WI38 (cell line): ENCODE data around the gene SETD1B.

Source experiments
- H3K4me3 ChIP-seq: 2 replicates; pipeline ENCODE4 v1.5.1; 2011; ENCODE audit warnings: low read depth, mild to moderate bottlenecking, control low read depth, low read length
- TF ChIP-seq, protein P1 (sequence below): IDR thresholded peaks from 2 replicates; pipeline ENCODE4 v1.5.1; 2012; ENCODE audit warnings: low read depth, mild to moderate bottlenecking, control low read depth, low read length

SETD1B gene

GRCh38 chr12:121830588-121831265 lies 26.9 kb downstream of the SETD1B start:
- TF ChIP-seq, protein P1, sequence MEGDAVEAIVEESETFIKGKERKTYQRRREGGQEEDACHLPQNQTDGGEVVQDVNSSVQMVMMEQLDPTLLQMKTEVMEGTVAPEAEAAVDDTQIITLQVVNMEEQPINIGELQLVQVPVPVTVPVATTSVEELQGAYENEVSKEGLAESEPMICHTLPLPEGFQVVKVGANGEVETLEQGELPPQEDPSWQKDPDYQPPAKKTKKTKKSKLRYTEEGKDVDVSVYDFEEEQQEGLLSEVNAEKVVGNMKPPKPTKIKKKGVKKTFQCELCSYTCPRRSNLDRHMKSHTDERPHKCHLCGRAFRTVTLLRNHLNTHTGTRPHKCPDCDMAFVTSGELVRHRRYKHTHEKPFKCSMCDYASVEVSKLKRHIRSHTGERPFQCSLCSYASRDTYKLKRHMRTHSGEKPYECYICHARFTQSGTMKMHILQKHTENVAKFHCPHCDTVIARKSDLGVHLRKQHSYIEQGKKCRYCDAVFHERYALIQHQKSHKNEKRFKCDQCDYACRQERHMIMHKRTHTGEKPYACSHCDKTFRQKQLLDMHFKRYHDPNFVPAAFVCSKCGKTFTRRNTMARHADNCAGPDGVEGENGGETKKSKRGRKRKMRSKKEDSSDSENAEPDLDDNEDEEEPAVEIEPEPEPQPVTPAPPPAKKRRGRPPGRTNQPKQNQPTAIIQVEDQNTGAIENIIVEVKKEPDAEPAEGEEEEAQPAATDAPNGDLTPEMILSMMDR, result no peak
- no peak overlapping the region for H3K4me3 ChIP-seq

- no peak overlapping the region for H3K4me3 ChIP-seq
- TF ChIP-seq, protein P1, result no peak
These were observed 27.9 kb downstream of the SETD1B start for GRCh38 chr12:121831571-121832245.

GRCh38 chr12:121837680-121838079 lies 33.9 kb downstream of the SETD1B start:
- no peak overlapping the region for H3K4me3 ChIP-seq
- TF ChIP-seq, protein P1, result no peak

GRCh38 chr12:121838126-121838525 lies 34.3 kb downstream of the SETD1B start:
- H3K4me3 ChIP-seq, result no peak overlapping the region
- TF ChIP-seq, protein P1, result no peak

- H3K4me3 ChIP-seq, result peak overlapping the region; percentile 70
- TF ChIP-seq, protein P1, result peak; percentile 34; the same call in 1 of the 2 replicates
These were observed 35.5 kb downstream of the SETD1B start for GRCh38 chr12:121839106-121839992.

DNA sequence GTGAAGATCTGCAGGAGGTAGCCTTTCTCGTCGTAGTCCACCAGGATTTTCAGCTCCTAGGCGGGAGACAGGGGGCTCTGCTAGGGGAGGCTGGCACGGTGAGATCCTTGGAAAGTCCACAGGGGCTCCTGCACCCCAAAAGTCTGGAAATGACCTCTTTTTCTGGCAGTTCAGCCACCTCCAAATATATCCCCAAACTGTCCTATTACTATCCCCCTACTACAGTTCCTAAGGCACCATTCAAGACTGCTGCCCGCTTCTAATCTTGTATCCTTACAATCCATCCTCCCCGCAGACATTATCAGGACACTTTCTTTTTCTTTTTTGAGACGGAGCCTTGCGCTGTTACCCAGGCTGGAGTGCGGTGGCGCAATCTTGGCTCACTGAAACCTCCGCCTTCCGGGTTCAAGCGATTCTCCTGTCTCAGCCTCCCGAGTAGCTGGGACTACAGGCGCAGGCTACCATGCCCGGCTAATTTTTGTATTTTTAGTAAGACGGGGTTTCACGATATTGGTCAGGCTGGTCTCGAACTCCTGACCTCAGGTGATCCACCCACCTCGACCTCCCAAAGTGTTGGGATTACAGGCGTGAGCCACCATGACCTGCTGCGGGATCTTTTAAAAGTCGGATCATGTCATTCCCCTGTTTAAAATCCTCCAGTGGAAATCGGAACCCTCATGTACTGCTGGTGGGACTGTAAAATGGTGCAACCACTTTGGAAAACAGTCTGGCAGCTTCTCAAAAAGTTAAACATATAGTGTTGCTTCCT lies 36.4 kb downstream of the SETD1B start:
- peak overlapping the region; percentile 70 for H3K4me3 ChIP-seq

More for the DNA sequence above, 36.4 kb downstream of the SETD1B start:
- TF ChIP-seq, protein P1, result no peak
